Adrenal gland (tissue), 12 donors: Measurements from ENCODE around the gene DCAF12L1. TPM values are rescaled to one million over a fixed set of nuclear protein-coding genes. Genes with fewer than 3 reads are reported as not detected.

Experiments used
- DNase-seq, 7 donors: peaks; one replicate each; pipeline ENCODE4 v3.0.0-alpha.2; 2019 to 2020
- H3K27ac ChIP-seq, 5 donors: fragments of 200-600 bp; sonication (generic) in 4 of 5; 1 replicate in 3 of 5; 2 replicates in 2 of 5; pipeline versions ENCODE4 v1.5.1 to v1.8.0; 2016 to 2020; ENCODE audit warnings: mild to moderate bottlenecking in 1 of 5
- H3K27me3 ChIP-seq: fragments of 200-600 bp; 2 replicates; pipeline ENCODE4 v1.8.0; 2021
- H3K36me3 ChIP-seq, 2 donors: fragments of 200-600 bp; replicated peaks in 1 of 2; 1 replicate in 1 of 2; 2 replicates in 1 of 2; pipeline versions ENCODE4 v1.5.1 to v1.8.0; 2018 to 2022
- H3K4me1 ChIP-seq, 2 donors: fragments of 200-600 bp; replicated peaks in 1 of 2; 1 replicate in 1 of 2; 2 replicates in 1 of 2; pipeline versions ENCODE4 v1.5.1 to v1.8.0; 2018 to 2021
- H3K4me3 ChIP-seq, 4 donors: fragments of 200-600 bp; sonication (generic) in 3 of 4; one replicate each; pipeline ENCODE4 v1.5.1; 2016 to 2018
- H3K9me3 ChIP-seq, 3 donors: fragments of 200-600 bp; sonication (generic) in 1 of 3; replicated peaks in 1 of 3; 1 replicate in 2 of 3; 2 replicates in 1 of 3; pipeline versions ENCODE4 v1.5.1 to v1.8.0; 2016 to 2021
- CTCF ChIP-seq, 6 experiments: fragments of 450-650 bp in 4 of 6; fragments of 200-600 bp in 2 of 6; sonication (generic) in 1 of 6; IDR thresholded peaks; 1 replicate in 5 of 6; 2 replicates in 1 of 6; pipeline versions ENCODE4 v1.5.1 to v1.8.0; 2016 to 2021; ENCODE audit warnings: antibody characterized with exemption in 6 of 6, mild to moderate bottlenecking in 2 of 6, moderate library complexity in 1 of 6
- POLR2A ChIP-seq, 2 donors: fragments of 450-650 bp; IDR thresholded peaks; one replicate each; pipeline ENCODE4 v1.6.1; 2017; ENCODE audit warnings: antibody characterized with exemption in 2 of 2, mild to moderate bottlenecking in 2 of 2, moderate library complexity in 1 of 2
- WGBS, 4 donors: extraction: QIAGEN DNeasy Blood & Tissue Kit in 2 of 4; methylation state at CpG; one replicate each; pipeline versions ENCODE4 v1.1.5 to v1.1.7; 2013 to 2017; 5-methylcytosine and 5-hydroxymethylcytosine counted together
- intact Hi-C, 2 donors: fragments of 100-400 bp; cut with DNase I; formaldehyde crosslinking; loops; one replicate each; pipeline versions ENCODE4 v1.14.1 to v1.15.0; 2022 to 2023
- polyA plus RNA-seq, 3 donors: library from polyadenylated mRNA; stranded (reverse); fragments of 200-250 nt in 2 of 3; fragments of 350-450 nt in 1 of 3; fragmentation: Illumina TruSeq in 1 of 3; extraction: RNeasy Lipid Tissue Mini Kit (QIAGEN cat#74804) in 1 of 3; gene quantifications; one replicate each; pipeline ENCODE4 v1.2.3, GENCODE V29; 2013 to 2014
- small RNA-seq, 2 donors: library from RNA; depleted of rRNA; stranded (forward); fragments of <200 nt; gene quantifications; one replicate each; pipeline ENCODE3, GENCODE V24; 2016
- total RNA-seq, 9 donors: library from RNA; depleted of rRNA in 4 of 9; stranded (reverse); fragments of >200 nt in 4 of 9; fragments of 120-200 nt in 1 of 9; fragmentation: NEBNext Ultra II Directional in 1 of 9; extraction: Animal tissue kit (Norgen Biotek cat#: 25700) in 1 of 9; gene quantifications; one replicate each; pipeline versions ENCODE4 v1.1.0 to v1.2.4, GENCODE V29; 2013 to 2023
- donor health status: healthy with polysubstance abuse.
- donor health status: Bipolar disorder and iron deficiency.
- donor health status: DM: yes; HTN: yes; CAD: no.
- donor health status: DM: no; HTN: no; CAD: no.
- donor health status: DM: no; HTN: no; CAD: no.
- donor health status: DM: yes; HTN: yes; CAD: no.

The DCAF12L1 gene
- total and polyA plus RNA-seq, 12 donors, result 0.06 to 0.08 TPM; not detected in 10

DNA sequence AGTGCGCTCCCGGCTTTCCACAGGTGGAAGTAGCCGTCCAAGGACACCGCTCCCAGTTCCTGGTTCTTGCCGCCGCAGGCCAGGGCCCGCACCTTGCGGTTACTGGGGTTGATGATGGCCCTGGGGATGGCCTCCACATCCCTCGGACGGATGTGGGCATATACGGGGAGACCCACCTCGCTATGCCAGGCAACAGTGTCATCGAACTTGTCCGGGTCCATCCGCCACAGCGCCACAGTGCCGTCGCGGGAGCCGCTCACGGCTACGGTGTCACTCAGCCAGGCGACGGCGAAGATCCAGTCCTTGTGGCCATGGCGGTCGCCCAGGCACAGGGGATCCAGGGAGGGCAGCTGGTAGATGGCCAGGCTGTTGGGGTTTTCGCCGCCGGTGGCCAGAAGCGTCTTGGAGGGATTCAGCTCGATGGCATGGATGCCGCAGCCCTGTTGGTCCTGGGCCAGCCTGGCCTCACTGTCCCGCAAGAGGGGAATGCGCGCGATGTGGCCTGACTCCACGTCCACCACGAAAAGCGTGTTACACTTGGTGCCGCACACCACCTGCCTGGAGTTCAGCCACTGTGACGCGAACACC, 795 bp downstream of the DCAF12L1 start:
- no peak for TF ChIP-seq POLR2A (IDR thresholded peaks at IDR 0.05)
- no peak for TF ChIP-seq CTCF (IDR thresholded peaks at IDR 0.05)
- H3K4me3 ChIP-seq, result no peak overlapping the region
- H3K27ac ChIP-seq, result no peak overlapping the region
- no peak for DNase-seq
- intact Hi-C loops, result no loop called here
- no peaks in the 10 kb centered on the region for H3K36me3 ChIP-seq
- H3K9me3 ChIP-seq, result no peaks in the 10 kb centered on the region
- H3K27me3 ChIP-seq, result no peaks in the 10 kb centered on the region
- H3K4me1 ChIP-seq, result no peaks in the 10 kb centered on the region
- WGBS, 4 donors, result 28 to 81% (median 64%) methylated on average over 8 to 43 of the region's 43 CpGs

GRCh38 chrX:126551306-126551705, 1.3 kb downstream of the DCAF12L1 start:
- Histone ChIP-seq H3K4me3 (no peak overlapping the region), H3K27ac (no peak overlapping the region), H3K9me3 (no peaks in the 10 kb centered on the region), H3K4me1 (no peaks in the 10 kb centered on the region), H3K27me3 (no peaks in the 10 kb centered on the region), H3K36me3 (no peaks in the 10 kb centered on the region)
- TF ChIP-seq CTCF (IDR thresholded peaks at IDR 0.05) (no peak), POLR2A (IDR thresholded peaks at IDR 0.05) (no peak)
- WGBS, 4 donors, result 80 to 87% (median 82%) methylated on average over 7 to 17 of the region's 17 CpGs; no CpG with 5 or more reads in 1 of the 4 donors
- intact Hi-C loops, result no loop called here
- no peak for DNase-seq

GRCh38 chrX:126550816-126551215, 1.8 kb downstream of the DCAF12L1 start:
- no peaks in the 10 kb centered on the region for H3K27me3 ChIP-seq
- intact Hi-C loops, result no loop called here
- WGBS, 4 donors, result 65 to 83% (median 70%) methylated on average over 6 of the region's 6 CpGs
- no peak for TF ChIP-seq CTCF (IDR thresholded peaks at IDR 0.05)
- no peaks in the 10 kb centered on the region for H3K36me3 ChIP-seq
- H3K4me1 ChIP-seq, result no peaks in the 10 kb centered on the region
- no peaks in the 10 kb centered on the region for H3K9me3 ChIP-seq
- H3K27ac ChIP-seq, result no peak overlapping the region
- H3K4me3 ChIP-seq, result no peak overlapping the region
- no peak for DNase-seq

GRCh38 chrX:126509923-126510322, 42.7 kb downstream of the DCAF12L1 start:
- no peaks in the 10 kb centered on the region for H3K9me3 ChIP-seq
- intact Hi-C loops, result no loop called here

More at GRCh38 chrX:126509923-126510322, 42.7 kb downstream of the DCAF12L1 start:
- no peak overlapping the region for H3K27ac ChIP-seq
- no peaks in the 10 kb centered on the region for H3K36me3 ChIP-seq
- no peak overlapping the region for H3K4me3 ChIP-seq
- no peak for TF ChIP-seq CTCF (IDR thresholded peaks at IDR 0.05)
- no peak for TF ChIP-seq POLR2A (IDR thresholded peaks at IDR 0.05)
- no peaks in the 10 kb centered on the region for H3K4me1 ChIP-seq
- no peaks in the 10 kb centered on the region for H3K27me3 ChIP-seq
- 46 to 59% (median 48%) methylated on average over 3 of the region's 3 CpGs for WGBS, 4 donors
- no peak for DNase-seq

Small RNA genes within 50 kb of the gene (small RNA-seq; reads per million reads assigned to genes)
- 0 reads per million in 2 donors for gene Z69908.1
